Trophoblast cell (in vitro differentiated cells and primary cell): ENCODE results near the gene WDR74.

Experiments
- DNase-seq, 2 donors: peaks; one replicate each; pipeline ENCODE4 v3.0.0-alpha.2; 2016
- H2AFZ ChIP-seq: 2 replicates; pipeline ENCODE4 v1.6.1; 2013; ENCODE audit warnings: low read length, moderate library complexity, mild to moderate bottlenecking; ENCODE audit not compliant: insufficient read depth, poor library complexity
- H2AK5ac ChIP-seq: 2 replicates; pipeline ENCODE4 v1.6.1; 2013; ENCODE audit warnings: mild to moderate bottlenecking, low read length
- H2BK120ac ChIP-seq: 2 replicates; pipeline ENCODE4 v1.6.1; 2013; ENCODE audit warnings: low read length, mild to moderate bottlenecking, moderate library complexity; ENCODE audit not compliant: insufficient read depth, poor library complexity
- H2BK12ac ChIP-seq: 2 replicates; pipeline ENCODE4 v1.6.1; 2013; ENCODE audit warnings: mild to moderate bottlenecking, low read length, moderate library complexity
- H2BK5ac ChIP-seq: 2 replicates; pipeline ENCODE4 v1.6.1; 2013; ENCODE audit warnings: low read length, low read depth, moderate library complexity, mild to moderate bottlenecking; ENCODE audit not compliant: poor library complexity
- H3K14ac ChIP-seq: 2 replicates; pipeline ENCODE4 v1.6.1; 2013; ENCODE audit warnings: mild to moderate bottlenecking, low read length
- H3K18ac ChIP-seq: 2 replicates; pipeline ENCODE4 v1.6.1; 2013; ENCODE audit warnings: mild to moderate bottlenecking, low read length
- H3K23ac ChIP-seq: 2 replicates; pipeline ENCODE4 v1.6.1; 2013; ENCODE audit warnings: low read length
- H3K27ac ChIP-seq: 2 replicates; pipeline ENCODE4 v1.5.1; 2013; ENCODE audit warnings: low read depth, mild to moderate bottlenecking, inconsistent platforms, low read length, moderate library complexity
- H3K27me3 ChIP-seq: 2 replicates; pipeline ENCODE4 v1.6.1; 2013; ENCODE audit warnings: inconsistent platforms, mild to moderate bottlenecking, low read length, moderate library complexity; ENCODE audit not compliant: insufficient read depth
- H3K36me3 ChIP-seq, 2 experiments: 1 replicate in 1 of 2; 2 replicates in 1 of 2; pipeline ENCODE4 v1.6.1; 2013; ENCODE audit warnings: low read length in 2 of 2, mild to moderate bottlenecking in 2 of 2, moderate library complexity in 1 of 2; ENCODE audit not compliant: insufficient read depth in 2 of 2, control insufficient read depth in 1 of 2
- H3K4ac ChIP-seq: 2 replicates; pipeline ENCODE4 v1.6.1; 2013; ENCODE audit warnings: low read depth, mild to moderate bottlenecking, low read length, moderate library complexity
- H3K4me1 ChIP-seq, 2 experiments: 1 replicate in 1 of 2; 2 replicates in 1 of 2; pipeline ENCODE4 v1.6.1; 2013; ENCODE audit warnings: low read length in 2 of 2, mild to moderate bottlenecking in 2 of 2, moderate library complexity in 1 of 2; ENCODE audit not compliant: insufficient read depth in 2 of 2, control insufficient read depth in 1 of 2
- H3K4me2 ChIP-seq: 2 replicates; pipeline ENCODE4 v1.6.1; 2013; ENCODE audit warnings: inconsistent platforms, mild to moderate bottlenecking, low read length, moderate library complexity
- H3K4me3 ChIP-seq: 2 replicates; pipeline ENCODE4 v1.5.1; 2013; ENCODE audit warnings: mild to moderate bottlenecking, low read depth, low read length, inconsistent platforms
- H3K79me1 ChIP-seq: one replicate; pipeline ENCODE4 v1.6.1; 2013; ENCODE audit warnings: low read length
- H3K79me2 ChIP-seq: 2 replicates; pipeline ENCODE4 v1.6.1; 2013; ENCODE audit warnings: low read length, mild to moderate bottlenecking; ENCODE audit not compliant: control insufficient read depth, insufficient read depth, poor library complexity
- H3K9ac ChIP-seq: 2 replicates; pipeline ENCODE4 v1.6.1; 2013; ENCODE audit warnings: mild to moderate bottlenecking, low read length
- H3K9me3 ChIP-seq: 2 replicates; pipeline ENCODE4 v1.6.1; 2013; ENCODE audit warnings: low read depth, mild to moderate bottlenecking, control low read depth, inconsistent platforms, low read length; ENCODE audit not compliant: insufficient read depth
- H4K12ac ChIP-seq: 2 replicates; pipeline ENCODE4 v1.6.1; 2013; ENCODE audit warnings: low read depth, mild to moderate bottlenecking, low read length, moderate library complexity
- H4K8ac ChIP-seq: 2 replicates; pipeline ENCODE4 v1.6.1; 2013; ENCODE audit warnings: low read depth, mild to moderate bottlenecking, low read length, moderate library complexity
- H4K91ac ChIP-seq: one replicate; pipeline ENCODE4 v1.6.1; 2013; ENCODE audit warnings: low read depth, mild to moderate bottlenecking, low read length, moderate library complexity
- WGBS: extraction: QIAGEN DNeasy Blood & Tissue Kit; methylation state at CpG from one replicate; pipeline ENCODE4 v1.1.7; 2013; ENCODE audit warnings: missing lambda C conversion rate; ENCODE audit not compliant: insufficient read length, insufficient coverage; ENCODE audit errors: extremely low coverage; 5-methylcytosine and 5-hydroxymethylcytosine counted together

WDR74 gene

DNA sequence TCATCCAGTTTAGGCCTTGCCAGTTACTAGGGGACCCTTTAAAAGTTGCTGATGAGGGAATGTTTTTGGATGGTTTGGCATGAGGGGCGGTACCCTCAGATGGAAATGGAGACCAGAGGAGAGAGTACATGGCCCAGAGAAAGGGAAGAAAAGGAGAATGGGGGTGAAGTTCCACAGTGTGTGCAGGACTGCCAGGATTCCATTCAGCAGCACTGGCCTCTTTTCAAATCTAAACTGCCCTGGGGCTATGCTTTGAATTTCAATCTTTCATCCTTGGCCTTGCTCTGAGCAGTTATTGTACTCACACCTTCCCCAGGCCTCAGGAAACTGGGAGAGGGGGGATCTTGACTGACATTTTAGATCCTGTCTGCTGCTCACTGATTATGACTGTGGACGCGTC, 44.3 kb upstream of the WDR74 start:
- Histone ChIP-seq H3K14ac (no peak overlapping the region), H3K18ac (no peak overlapping the region)
- DNase-seq, result peak in 1 of 2 donors; percentile 20

DNA sequence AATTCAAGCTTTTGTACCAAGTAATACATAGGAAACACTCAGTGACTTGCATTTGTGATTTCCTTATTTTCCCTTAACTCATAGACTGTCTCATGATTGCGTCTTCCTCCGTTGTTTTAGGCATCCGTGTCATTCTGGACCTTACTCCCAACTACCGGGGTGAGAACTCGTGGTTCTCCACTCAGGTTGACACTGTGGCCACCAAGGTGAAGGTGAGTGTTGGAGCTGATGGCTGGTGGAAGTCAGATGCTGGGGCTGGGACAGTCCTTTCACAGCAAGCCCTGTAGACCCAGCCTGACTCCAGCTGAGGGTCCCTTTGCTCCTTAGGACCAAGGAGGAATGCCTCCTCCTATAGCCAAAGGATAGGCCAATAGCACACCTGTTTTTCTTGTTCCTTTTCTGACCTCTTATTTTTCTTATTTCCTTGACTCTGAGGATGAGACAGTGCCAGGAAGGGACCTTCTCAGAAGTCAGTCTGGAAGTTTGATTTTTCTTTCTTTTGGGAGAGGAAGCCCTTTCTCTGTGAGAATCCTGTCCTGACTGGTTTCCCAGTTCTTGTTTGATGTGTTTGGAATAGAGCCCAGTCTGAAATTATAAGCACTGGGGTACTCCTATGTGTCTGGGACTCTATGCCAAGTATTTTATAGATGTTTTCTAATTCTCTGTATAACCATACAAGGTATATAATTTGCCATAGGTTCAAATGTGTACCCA, 43.6 kb upstream of the WDR74 start:
- peaks cover 3% of the 10 kb centered on the region for H3K9me3 ChIP-seq
- no peak overlapping the region for H3K18ac ChIP-seq
- H4K12ac ChIP-seq, result no peak overlapping the region
- no peaks in the 10 kb centered on the region for H3K27me3 ChIP-seq
- WGBS, result no CpG with 5 or more reads among the region's 5 CpGs
- peak overlapping the region; percentile 10 for H3K14ac ChIP-seq
- H3K4me1 ChIP-seq, result peaks cover 21 to 26% of the 10 kb centered on the region in 2 experiments
- peaks cover 21% of the 10 kb centered on the region for H3K79me1 ChIP-seq
- H2BK12ac ChIP-seq, result peak overlapping the region; percentile 1
- H3K4ac ChIP-seq, result peak overlapping the region; percentile 80
- peak overlapping the region; percentile 54 for H2BK5ac ChIP-seq
- peaks cover 51 to 54% of the 10 kb centered on the region in 2 experiments for H3K36me3 ChIP-seq
- peak overlapping the region; percentile 94 for H3K27ac ChIP-seq
- no peak overlapping the region for H2AFZ ChIP-seq
- peak overlapping the region; percentile 63 for H3K4me3 ChIP-seq
- no peak overlapping the region for H4K8ac ChIP-seq
- peak overlapping the region; percentile 69 for H3K4me2 ChIP-seq
- peak overlapping the region; percentile 51 for H3K9ac ChIP-seq
- no peak overlapping the region for H3K23ac ChIP-seq
- peaks cover 21% of the 10 kb centered on the region for H3K79me2 ChIP-seq
- no peak overlapping the region for H2AK5ac ChIP-seq
- H4K91ac ChIP-seq, result peak overlapping the region; percentile 6
- H2BK120ac ChIP-seq, result no peak overlapping the region
- no peak for DNase-seq

More for the DNA sequence above, 44.3 kb upstream of the WDR74 start:
- Histone ChIP-seq H2BK5ac (peak overlapping the region; percentile 54), H3K9me3 (peaks cover 3% of the 10 kb centered on the region), H2BK12ac (no peak overlapping the region), H3K79me1 (peaks cover 21% of the 10 kb centered on the region), H3K36me3 (peaks cover 55 to 62% of the 10 kb centered on the region in 2 experiments), H3K27ac (peak overlapping the region; percentile 94), H3K9ac (peak overlapping the region; percentile 57), H3K23ac (no peak overlapping the region), H3K4me2 (peak overlapping the region; percentile 69), H3K79me2 (peaks cover 21% of the 10 kb centered on the region), H3K27me3 (no peaks in the 10 kb centered on the region), H4K91ac (no peak overlapping the region), H2BK120ac (no peak overlapping the region), H2AFZ (no peak overlapping the region), H2AK5ac (no peak overlapping the region), H4K8ac (peak overlapping the region; percentile 50), H3K4me1 (peaks cover 27 to 34% of the 10 kb centered on the region in 2 experiments), H3K4me3 (no peak overlapping the region), H4K12ac (no peak overlapping the region), H3K4ac (peak overlapping the region; percentile 10)
- WGBS, result no CpG with 5 or more reads among the region's 3 CpGs

DNA sequence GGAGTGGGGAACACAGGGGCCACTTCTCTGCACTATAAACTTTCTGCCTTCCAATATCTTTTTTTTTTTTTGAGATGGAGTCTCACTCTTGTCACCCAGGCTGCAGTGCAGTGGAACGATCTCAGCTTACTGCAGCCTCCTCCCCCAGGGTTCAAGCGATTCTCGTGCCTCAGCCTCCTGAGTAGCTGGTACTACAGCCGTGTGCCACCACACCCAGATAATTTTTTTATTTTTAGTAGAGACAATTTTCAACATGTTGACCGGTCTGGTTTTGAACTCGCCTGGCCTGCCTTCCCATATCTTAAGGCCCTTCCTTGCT, 43.0 kb upstream of the WDR74 start:
- no peak overlapping the region for H4K12ac ChIP-seq
- H2BK5ac ChIP-seq, result no peak overlapping the region
- no peak overlapping the region for H3K18ac ChIP-seq
- H3K23ac ChIP-seq, result no peak overlapping the region
- H3K79me2 ChIP-seq, result peaks cover 21% of the 10 kb centered on the region
- peaks cover 3% of the 10 kb centered on the region for H3K9me3 ChIP-seq
- no CpG with 5 or more reads among the region's 6 CpGs for WGBS
- H3K4me3 ChIP-seq, result no peak overlapping the region
- H3K4ac ChIP-seq, result peak overlapping the region; percentile 80
- no peak overlapping the region for H4K91ac ChIP-seq
- peaks cover 21% of the 10 kb centered on the region for H3K79me1 ChIP-seq
- peaks cover 46 to 49% of the 10 kb centered on the region in 2 experiments for H3K36me3 ChIP-seq
- peak overlapping the region; percentile 94 for H3K27ac ChIP-seq
- peaks cover 17 to 25% of the 10 kb centered on the region in 2 experiments for H3K4me1 ChIP-seq
- H2BK120ac ChIP-seq, result no peak overlapping the region
- no peaks in the 10 kb centered on the region for H3K27me3 ChIP-seq
- H2AFZ ChIP-seq, result no peak overlapping the region
- H3K14ac ChIP-seq, result no peak overlapping the region
- no peak overlapping the region for H3K9ac ChIP-seq
- no peak overlapping the region for H2BK12ac ChIP-seq
- H2AK5ac ChIP-seq, result no peak overlapping the region
- DNase-seq, result no peak
- no peak overlapping the region for H4K8ac ChIP-seq
- peak overlapping the region; percentile 69 for H3K4me2 ChIP-seq

DNA sequence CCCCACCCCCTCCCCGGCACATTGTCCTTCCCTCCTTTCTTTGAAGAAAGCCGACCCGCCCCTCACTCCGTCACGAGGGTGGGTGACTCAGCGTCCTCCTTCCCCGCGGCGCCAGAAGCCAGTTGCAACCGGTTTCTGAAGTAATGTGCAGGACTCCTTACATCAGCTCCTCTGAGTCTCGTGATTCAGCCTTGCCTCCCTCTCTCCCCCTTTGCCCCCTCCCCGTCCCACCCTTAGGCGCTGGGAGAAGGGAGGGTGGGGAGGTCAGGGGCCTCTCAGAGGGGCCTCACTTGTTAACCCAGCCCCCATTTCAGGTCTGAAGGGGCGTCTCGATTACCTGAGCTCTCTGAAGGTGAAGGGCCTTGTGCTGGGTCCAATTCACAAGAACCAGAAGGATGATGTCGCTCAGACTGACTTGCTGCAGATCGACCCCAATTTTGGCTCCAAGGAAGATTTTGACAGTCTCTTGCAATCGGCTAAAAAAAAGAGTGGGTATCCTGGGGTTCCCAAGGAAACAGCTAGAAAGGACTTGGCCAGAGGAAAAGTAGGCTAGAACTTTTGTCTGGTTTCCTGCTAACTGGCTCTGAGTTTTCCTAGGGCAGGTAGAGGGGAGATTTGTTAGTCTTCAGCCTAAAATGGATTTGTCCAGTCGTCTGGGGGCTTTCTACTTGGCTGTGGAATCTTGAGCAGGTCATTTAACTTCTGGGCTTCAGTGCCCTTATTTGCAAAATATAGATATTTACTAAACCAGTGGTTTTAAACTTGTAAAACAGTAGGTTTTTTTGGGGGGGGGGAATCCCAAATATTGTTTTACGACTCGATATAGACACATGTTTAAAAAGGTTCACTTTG, 42.4 kb upstream of the WDR74 start:
- peak overlapping the region; percentile 99 for H2BK120ac ChIP-seq
- H2AK5ac ChIP-seq, result peak overlapping the region; percentile 69
- H3K14ac ChIP-seq, result peak overlapping the region; percentile 90
- H2BK5ac ChIP-seq, result peak overlapping the region; percentile 95
- H3K27me3 ChIP-seq, result no peaks in the 10 kb centered on the region
- peaks cover 13 to 25% of the 10 kb centered on the region in 2 experiments for H3K4me1 ChIP-seq
- peak overlapping the region; percentile 99 for H3K4ac ChIP-seq
- H3K18ac ChIP-seq, result peak overlapping the region; percentile 91
- WGBS, result no CpG with 5 or more reads among the region's 21 CpGs
- peak; percentile 95 to 98 for DNase-seq
- peak overlapping the region; percentile 92 for H4K8ac ChIP-seq
- peaks cover 21% of the 10 kb centered on the region for H3K79me1 ChIP-seq
- H4K12ac ChIP-seq, result peak overlapping the region; percentile 65
- peak overlapping the region; percentile 69 for H3K4me2 ChIP-seq
- no peak overlapping the region for H2AFZ ChIP-seq
- peaks cover 21% of the 10 kb centered on the region for H3K79me2 ChIP-seq
- H3K36me3 ChIP-seq, result peaks cover 41 to 43% of the 10 kb centered on the region in 2 experiments
- H3K27ac ChIP-seq, result peak overlapping the region; percentile 94
- H4K91ac ChIP-seq, result peak overlapping the region; percentile 96
- H3K9me3 ChIP-seq, result peaks cover 3% of the 10 kb centered on the region
- peak overlapping the region; percentile 99 for H3K4me3 ChIP-seq
- H3K23ac ChIP-seq, result no peak overlapping the region
- peak overlapping the region; percentile 81 for H3K9ac ChIP-seq
- peak overlapping the region; percentile 21 for H2BK12ac ChIP-seq
